ENCODE data around the gene LAMA2. TPM values are rescaled to one million over a fixed set of nuclear protein-coding genes. Genes with fewer than 3 reads are reported as not detected.

LAMA2 gene
- total RNA-seq, 5 donors from 2014 or later (not counting 1 experiment from before 2014, with no cell fraction given), result 0.30 to 0.62 (median 0.45) TPM

- ChIA-PET CTCF (interaction anchor here (0.6 to 2.3 kb wide), 5 partner anchors 11 to 545 kb away, joined by 3 to 7 read pairs (median 3); no protein-coding TSS in a partner anchor), POLR2A (interaction anchor here in 1 of 2 donors (0.7 kb wide), 1 partner anchor 25 kb away, joined by 3 read pairs; no protein-coding TSS in a partner anchor)
- Histone ChIP-seq H3K27me3 (replicated peaks in 1 of 2; ENCODE audit: control insufficient read depth in 2 of 2, extremely low read depth in 1 of 2, insufficient read depth in 2 of 2, low read length in 1 of 2) (no peaks in the 10 kb centered on the region), H3K4me3 (ENCODE audit: control insufficient read depth in 1 of 2, extremely low read depth in 1 of 2, low read length in 1 of 2) (no peak overlapping the region), H3K27ac (ENCODE audit: low read length) (no peak overlapping the region), H3K36me3 (ENCODE audit: control insufficient read depth in 2 of 2, extremely low read depth in 1 of 2, insufficient read depth in 1 of 2, low read length in 1 of 2) (no peaks in the 10 kb centered on the region), H3K9me3 (no peaks in the 10 kb centered on the region), H3K4me1 (ENCODE audit: control insufficient read depth in 1 of 2, extremely low read depth in 1 of 2, insufficient read depth in 2 of 2, low read length in 2 of 2) (no peaks in the 10 kb centered on the region)
- Mint-ChIP-seq H3K4me1 (no peaks in the 10 kb centered on the region), H3K9me3 (no peaks in the 10 kb centered on the region), H3K27me3 (no peaks in the 10 kb centered on the region), H3K27ac (no peak overlapping the region), H3K36me3 (no peaks in the 10 kb centered on the region), H3K4me3 (no peak overlapping the region)
- 100% methylated on average over 1 of the region's 2 CpGs for WGBS (ENCODE audit: insufficient coverage)
- ATAC-seq (replicated peaks in 1 of 4), result no peak
- DNase-seq, result no peak
Observed at GRCh38 chr6:129269891-129270290, 387.0 kb downstream of the LAMA2 start.

- Mint-ChIP-seq H3K4me3 (no peak overlapping the region), H3K4me1 (no peaks in the 10 kb centered on the region), H3K27ac (no peak overlapping the region), H3K27me3 (no peaks in the 10 kb centered on the region), H3K36me3 (no peaks in the 10 kb centered on the region), H3K9me3 (no peaks in the 10 kb centered on the region)
- ChIA-PET POLR2A (no interaction called here), CTCF (interaction anchor here in 1 of 2 donors (1.3 to 2.3 kb wide), 2 partner anchors 11 to 19 kb away, joined by 3 to 7 read pairs; no protein-coding TSS in a partner anchor)
- Histone ChIP-seq H3K4me1 (ENCODE audit: control insufficient read depth in 1 of 2, extremely low read depth in 1 of 2, insufficient read depth in 2 of 2, low read length in 2 of 2) (no peaks in the 10 kb centered on the region), H3K9me3 (no peaks in the 10 kb centered on the region), H3K4me3 (ENCODE audit: control insufficient read depth in 1 of 2, extremely low read depth in 1 of 2, low read length in 1 of 2) (no peak overlapping the region), H3K36me3 (ENCODE audit: control insufficient read depth in 2 of 2, extremely low read depth in 1 of 2, insufficient read depth in 1 of 2, low read length in 1 of 2) (no peaks in the 10 kb centered on the region), H3K27ac (ENCODE audit: low read length) (no peak overlapping the region), H3K27me3 (replicated peaks in 1 of 2; ENCODE audit: control insufficient read depth in 2 of 2, extremely low read depth in 1 of 2, insufficient read depth in 2 of 2, low read length in 1 of 2) (no peaks in the 10 kb centered on the region)
- DNase-seq, result no peak
- no peak for ATAC-seq (replicated peaks in 1 of 4)
- 67% methylated on average over 1 of the region's 2 CpGs for WGBS (ENCODE audit: insufficient coverage)
Observed at GRCh38 chr6:129270450-129270849, 387.5 kb downstream of the LAMA2 start.

- no peak for ATAC-seq (replicated peaks in 1 of 4)
- CTCF ChIA-PET, result no interaction called here
Observed at GRCh38 chr6:129273161-129273560, 390.2 kb downstream of the LAMA2 start.

GRCh38 chr6:129276461-129276860, 393.5 kb downstream of the LAMA2 start:
- Histone ChIP-seq H3K4me3 (ENCODE audit: control insufficient read depth in 1 of 2, extremely low read depth in 1 of 2, low read length in 1 of 2) (no peak overlapping the region), H3K9me3 (no peaks in the 10 kb centered on the region), H3K4me1 (ENCODE audit: control insufficient read depth in 1 of 2, extremely low read depth in 1 of 2, insufficient read depth in 2 of 2, low read length in 2 of 2) (peaks cover 3 to 12% of the 10 kb centered on the region in 2 experiments), H3K27ac (ENCODE audit: low read length) (no peak overlapping the region), H3K27me3 (replicated peaks in 1 of 2; ENCODE audit: control insufficient read depth in 2 of 2, extremely low read depth in 1 of 2, insufficient read depth in 2 of 2, low read length in 1 of 2) (no peaks in the 10 kb centered on the region), H3K36me3 (ENCODE audit: control insufficient read depth in 2 of 2, extremely low read depth in 1 of 2, insufficient read depth in 1 of 2, low read length in 1 of 2) (no peaks in the 10 kb centered on the region)
- Mint-ChIP-seq H3K27me3 (peaks cover 0 to 7% of the 10 kb centered on the region in 2 donors), H3K4me3 (no peak overlapping the region), H3K36me3 (no peaks in the 10 kb centered on the region), H3K27ac (no peak overlapping the region), H3K4me1 (peaks cover 8 to 24% (median 21%) of the 10 kb centered on the region in 3 donors), H3K9me3 (no peaks in the 10 kb centered on the region)
- CTCF ChIA-PET, result no interaction called here
- no peak for ATAC-seq (replicated peaks in 1 of 4)
- POLR2A ChIA-PET, result no interaction called here
- 80% methylated on average over 1 of the region's 1 CpG for WGBS (ENCODE audit: insufficient coverage)
- DNase-seq, result no peak

More at GRCh38 chr6:129273161-129273560, 390.2 kb downstream of the LAMA2 start:
- Mint-ChIP-seq H3K36me3 (no peaks in the 10 kb centered on the region), H3K4me3 (no peak overlapping the region), H3K27me3 (peaks cover 0 to 7% of the 10 kb centered on the region in 2 donors), H3K4me1 (no peaks in the 10 kb centered on the region), H3K27ac (no peak overlapping the region), H3K9me3 (no peaks in the 10 kb centered on the region)
- H3K4me1 ChIP-seq (ENCODE audit: control insufficient read depth in 1 of 2, extremely low read depth in 1 of 2, insufficient read depth in 2 of 2, low read length in 2 of 2), result no peaks in the 10 kb centered on the region
- no peaks in the 10 kb centered on the region for H3K27me3 ChIP-seq (replicated peaks in 1 of 2; ENCODE audit: control insufficient read depth in 2 of 2, extremely low read depth in 1 of 2, insufficient read depth in 2 of 2, low read length in 1 of 2)
- POLR2A ChIA-PET, result no interaction called here
- no peak overlapping the region for H3K4me3 ChIP-seq (ENCODE audit: control insufficient read depth in 1 of 2, extremely low read depth in 1 of 2, low read length in 1 of 2)
- no peak for DNase-seq
- WGBS (ENCODE audit: insufficient coverage), result 100% methylated on average over 1 of the region's 3 CpGs
- H3K9me3 ChIP-seq, result no peaks in the 10 kb centered on the region
- H3K36me3 ChIP-seq (ENCODE audit: control insufficient read depth in 2 of 2, extremely low read depth in 1 of 2, insufficient read depth in 1 of 2, low read length in 1 of 2), result no peaks in the 10 kb centered on the region
- H3K27ac ChIP-seq (ENCODE audit: low read length), result no peak overlapping the region

- peaks cover 3 to 12% of the 10 kb centered on the region in 2 experiments for H3K4me1 ChIP-seq (ENCODE audit: control insufficient read depth in 1 of 2, extremely low read depth in 1 of 2, insufficient read depth in 2 of 2, low read length in 2 of 2)
- no peak for DNase-seq
- no peaks in the 10 kb centered on the region for H3K36me3 ChIP-seq (ENCODE audit: control insufficient read depth in 2 of 2, extremely low read depth in 1 of 2, insufficient read depth in 1 of 2, low read length in 1 of 2)
- ChIA-PET POLR2A (no interaction called here), CTCF (no interaction called here)
- H3K36me3 Mint-ChIP-seq, result no peaks in the 10 kb centered on the region
- H3K27me3 ChIP-seq (replicated peaks in 1 of 2; ENCODE audit: control insufficient read depth in 2 of 2, extremely low read depth in 1 of 2, insufficient read depth in 2 of 2, low read length in 1 of 2), result no peaks in the 10 kb centered on the region
- no peak overlapping the region for H3K4me3 ChIP-seq (ENCODE audit: control insufficient read depth in 1 of 2, extremely low read depth in 1 of 2, low read length in 1 of 2)
- H3K27me3 Mint-ChIP-seq, result peaks cover 0 to 7% of the 10 kb centered on the region in 2 donors
- H3K27ac ChIP-seq (ENCODE audit: low read length), result no peak overlapping the region
- no peaks in the 10 kb centered on the region for H3K9me3 Mint-ChIP-seq
- peaks cover 8 to 29% (median 23%) of the 10 kb centered on the region in 3 donors for H3K4me1 Mint-ChIP-seq
- no peak overlapping the region for H3K27ac Mint-ChIP-seq
- 92% methylated on average over 2 of the region's 4 CpGs for WGBS (ENCODE audit: insufficient coverage)
- ATAC-seq (replicated peaks in 1 of 4), result no peak
- no peak overlapping the region for H3K4me3 Mint-ChIP-seq
- no peaks in the 10 kb centered on the region for H3K9me3 ChIP-seq
Observed at GRCh38 chr6:129276986-129277385, 394.0 kb downstream of the LAMA2 start.

- no peak for ATAC-seq (replicated peaks in 1 of 4)
Observed at GRCh38 chr6:129279343-129280292, 396.7 kb downstream of the LAMA2 start.

More at GRCh38 chr6:129279343-129280292, 396.7 kb downstream of the LAMA2 start:
- WGBS (ENCODE audit: insufficient coverage), result no CpG with 5 or more reads among the region's 11 CpGs
- Histone ChIP-seq H3K36me3 (ENCODE audit: control insufficient read depth in 2 of 2, extremely low read depth in 1 of 2, insufficient read depth in 1 of 2, low read length in 1 of 2) (no peaks in the 10 kb centered on the region), H3K27me3 (replicated peaks in 1 of 2; ENCODE audit: control insufficient read depth in 2 of 2, extremely low read depth in 1 of 2, insufficient read depth in 2 of 2, low read length in 1 of 2) (no peaks in the 10 kb centered on the region), H3K9me3 (no peaks in the 10 kb centered on the region), H3K27ac (ENCODE audit: low read length) (peak overlapping the region; percentile 72), H3K4me1 (ENCODE audit: control insufficient read depth in 1 of 2, extremely low read depth in 1 of 2, insufficient read depth in 2 of 2, low read length in 2 of 2) (peaks cover 3 to 12% of the 10 kb centered on the region in 2 experiments), H3K4me3 (ENCODE audit: control insufficient read depth in 1 of 2, extremely low read depth in 1 of 2, low read length in 1 of 2) (no peak overlapping the region)
- H3K4me3 Mint-ChIP-seq, result no peak overlapping the region
- H3K27ac Mint-ChIP-seq, result peak overlapping the region; percentile 13 to 21
- no peaks in the 10 kb centered on the region for H3K9me3 Mint-ChIP-seq
- DNase-seq, result no peak
- ChIA-PET POLR2A (no interaction called here), CTCF (interaction anchor here in 1 of 2 donors (0.8 kb wide), 1 partner anchor 478 kb away, joined by 3 read pairs; no protein-coding TSS in a partner anchor)
- H3K36me3 Mint-ChIP-seq, result no peaks in the 10 kb centered on the region
- H3K27me3 Mint-ChIP-seq, result peaks cover 0 to 7% of the 10 kb centered on the region in 2 donors
- H3K4me1 Mint-ChIP-seq, result peaks cover 8 to 48% (median 35%) of the 10 kb centered on the region in 3 donors

All from T-cell (primary cell).